ENCODE data around the gene AOX1. TPM values are rescaled to one million over a fixed set of nuclear protein-coding genes. Genes with fewer than 3 reads are reported as not detected.

The AOX1 gene
- total and polyA plus RNA-seq, 4 donors, result 1.2 to 35.6 (median 7.9) TPM

Other genes starting within 250 kb of the AOX1 start
- gene KCTD18, start 75.9 kb upstream of the AOX1 start, total RNA-seq, result 10 to 100 TPM; 12.9 to 15.2 TPM
- 10 to 100 TPM; 11.8 to 12.3 TPM for gene KCTD18, start 75.9 kb upstream of the AOX1 start, polyA plus RNA-seq (ENCODE audit: insufficient read length in 2 of 2)
- gene SGO2, start 59.8 kb upstream of the AOX1 start, total RNA-seq, result 10 to 100 TPM in 1 of 2 donors, 1 to 10 TPM in 1; 6.9 to 10.8 TPM
- gene SGO2, start 59.8 kb upstream of the AOX1 start, polyA plus RNA-seq (ENCODE audit: insufficient read length in 2 of 2), result 1 to 10 TPM; 6.8 to 9.0 TPM
- 100 to 1,000 TPM; 276 to 457 TPM for gene BZW1, start 225.9 kb downstream of the AOX1 start, total RNA-seq
- gene BZW1, start 225.9 kb downstream of the AOX1 start, polyA plus RNA-seq (ENCODE audit: insufficient read length in 2 of 2), result 100 to 1,000 TPM; 177 to 220 TPM